Brain microvascular endothelial cell (primary cell): ENCODE data around the gene GYS1.

Experiments
- DNase-seq: peaks from one replicate; pipeline ENCODE4 v3.0.0-alpha.2; 2020
- H3K27ac ChIP-seq: fragments of 250-450 bp; sonication (Bioruptor Pico); 2 replicates; pipeline ENCODE4 v1.5.1; 2020; ENCODE audit warnings: mild to moderate bottlenecking, moderate library complexity
- H3K27me3 ChIP-seq: fragments of 250-450 bp; sonication (Bioruptor Pico); replicated peaks from 2 replicates; pipeline ENCODE4 v1.5.1; 2020; ENCODE audit warnings: mild to moderate bottlenecking
- H3K36me3 ChIP-seq: fragments of 250-450 bp; sonication (Bioruptor Pico); replicated peaks from 2 replicates; pipeline ENCODE4 v1.5.1; 2020; ENCODE audit warnings: mild to moderate bottlenecking
- H3K4me3 ChIP-seq: 2 replicates; pipeline ENCODE4 v1.5.1; 2011; ENCODE audit warnings: low read depth, mild to moderate bottlenecking, control low read depth, low read length, moderate library complexity
- in situ Hi-C: cut with HindIII; loops from 2 replicates; pipeline ENCODE4 v1.10.0; 2017; ENCODE audit warnings: low sequenced_read_pairs, low pct_ligation_motif_present
- TF ChIP-seq, protein P1 (sequence below): IDR thresholded peaks from 2 replicates; pipeline ENCODE4 v1.5.1; 2011; ENCODE audit warnings: low read depth, mild to moderate bottlenecking, moderate library complexity, low read length, control low read depth, inconsistent platforms; ENCODE audit errors: missing control alignments

GYS1 gene

DNA sequence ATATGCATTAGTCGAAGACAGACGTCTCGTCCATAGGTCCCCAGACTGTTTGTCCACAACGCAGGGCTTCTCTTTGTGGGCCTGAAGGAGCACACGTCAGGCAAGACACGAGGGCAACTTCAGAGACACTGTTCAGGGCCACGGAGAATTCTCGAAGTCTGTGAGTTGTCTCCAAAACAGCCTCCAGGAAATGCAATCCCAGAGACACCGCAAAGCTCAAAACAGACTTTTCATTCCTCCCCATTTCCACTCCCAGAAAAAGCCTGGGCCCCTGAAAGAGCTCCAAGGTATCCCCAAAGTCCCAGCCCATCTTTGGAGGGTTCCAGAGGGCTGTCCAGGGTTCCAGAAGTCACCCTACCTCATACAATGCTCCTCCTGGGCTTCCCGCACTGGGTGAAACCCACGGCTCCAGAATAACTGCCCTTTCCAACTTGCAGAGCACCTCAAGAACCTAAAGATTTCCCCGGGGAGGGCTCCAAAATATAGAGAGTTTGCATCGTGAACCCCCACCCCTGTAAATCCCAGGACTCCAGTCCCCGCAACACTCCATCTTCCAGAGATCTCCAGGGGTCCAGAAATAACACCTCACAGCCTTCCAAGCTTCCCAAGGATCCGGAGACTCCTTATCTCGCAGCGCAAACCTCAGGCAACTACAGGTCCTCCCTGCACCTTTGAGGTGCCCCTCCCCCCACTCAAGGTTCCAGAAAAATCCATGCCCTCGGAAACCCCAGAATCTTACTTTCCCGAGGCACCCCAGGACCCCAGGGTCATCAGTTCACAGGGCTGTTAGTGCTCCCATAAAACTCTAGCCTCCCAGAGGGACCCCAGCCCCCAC, 28.7 kb downstream of the GYS1 start:
- TF ChIP-seq, protein P1, sequence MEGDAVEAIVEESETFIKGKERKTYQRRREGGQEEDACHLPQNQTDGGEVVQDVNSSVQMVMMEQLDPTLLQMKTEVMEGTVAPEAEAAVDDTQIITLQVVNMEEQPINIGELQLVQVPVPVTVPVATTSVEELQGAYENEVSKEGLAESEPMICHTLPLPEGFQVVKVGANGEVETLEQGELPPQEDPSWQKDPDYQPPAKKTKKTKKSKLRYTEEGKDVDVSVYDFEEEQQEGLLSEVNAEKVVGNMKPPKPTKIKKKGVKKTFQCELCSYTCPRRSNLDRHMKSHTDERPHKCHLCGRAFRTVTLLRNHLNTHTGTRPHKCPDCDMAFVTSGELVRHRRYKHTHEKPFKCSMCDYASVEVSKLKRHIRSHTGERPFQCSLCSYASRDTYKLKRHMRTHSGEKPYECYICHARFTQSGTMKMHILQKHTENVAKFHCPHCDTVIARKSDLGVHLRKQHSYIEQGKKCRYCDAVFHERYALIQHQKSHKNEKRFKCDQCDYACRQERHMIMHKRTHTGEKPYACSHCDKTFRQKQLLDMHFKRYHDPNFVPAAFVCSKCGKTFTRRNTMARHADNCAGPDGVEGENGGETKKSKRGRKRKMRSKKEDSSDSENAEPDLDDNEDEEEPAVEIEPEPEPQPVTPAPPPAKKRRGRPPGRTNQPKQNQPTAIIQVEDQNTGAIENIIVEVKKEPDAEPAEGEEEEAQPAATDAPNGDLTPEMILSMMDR, result no peak
- in situ Hi-C loops, result no loop called here
- DNase-seq, result peak; percentile 45
- Histone ChIP-seq H3K4me3 (peak overlapping the region; percentile 2), H3K27ac (peak overlapping the region; percentile 96), H3K27me3 (no peaks in the 10 kb centered on the region), H3K36me3 (peaks cover 42% of the 10 kb centered on the region)

DNA sequence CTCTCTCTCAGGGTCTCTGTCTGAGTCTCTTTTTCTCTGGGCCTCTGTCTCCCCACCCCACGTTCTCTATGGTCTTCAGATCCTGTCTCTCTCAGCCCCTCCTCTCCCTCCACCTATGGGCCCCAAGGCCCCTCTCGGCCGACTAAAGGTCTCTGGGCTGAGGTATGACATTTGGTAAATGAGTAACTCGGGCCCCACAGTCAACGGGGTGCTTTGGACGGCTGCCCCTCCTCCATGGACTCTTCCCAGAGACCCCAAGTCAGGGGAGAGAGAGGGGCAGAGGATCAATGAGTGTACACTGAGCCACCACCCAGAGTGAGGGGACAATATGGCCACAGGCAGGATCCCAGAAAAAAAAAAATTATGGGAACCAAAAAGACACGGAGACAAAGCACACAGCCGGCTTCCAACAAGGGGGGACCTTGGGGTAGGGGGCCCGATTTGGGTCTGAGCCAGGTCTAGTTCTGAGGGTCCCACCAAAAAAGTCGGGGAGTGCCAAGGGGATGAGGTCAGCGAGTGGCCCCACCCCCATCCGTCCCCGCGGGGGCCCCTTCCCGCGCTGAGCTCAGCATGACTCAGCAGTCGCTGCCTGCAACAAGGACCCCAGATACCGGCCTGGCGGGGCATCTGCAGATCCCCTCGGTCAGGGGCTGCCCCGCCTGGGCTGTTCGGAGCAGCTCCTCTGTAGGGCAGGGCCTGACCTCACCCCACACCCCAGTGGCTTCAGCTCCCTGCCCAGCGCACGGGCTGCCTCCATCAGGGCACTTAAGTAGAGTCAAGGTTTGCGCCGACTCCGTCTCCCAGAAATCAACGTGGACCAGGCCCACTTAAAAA, 29.5 kb downstream of the GYS1 start:
- DNase-seq, result no peak
- Histone ChIP-seq H3K4me3 (peak overlapping the region; percentile 2), H3K27me3 (no peaks in the 10 kb centered on the region), H3K36me3 (peaks cover 35% of the 10 kb centered on the region), H3K27ac (peak overlapping the region; percentile 96)
- in situ Hi-C loops, result no loop called here
- TF ChIP-seq, protein P1, result no peak

DNA sequence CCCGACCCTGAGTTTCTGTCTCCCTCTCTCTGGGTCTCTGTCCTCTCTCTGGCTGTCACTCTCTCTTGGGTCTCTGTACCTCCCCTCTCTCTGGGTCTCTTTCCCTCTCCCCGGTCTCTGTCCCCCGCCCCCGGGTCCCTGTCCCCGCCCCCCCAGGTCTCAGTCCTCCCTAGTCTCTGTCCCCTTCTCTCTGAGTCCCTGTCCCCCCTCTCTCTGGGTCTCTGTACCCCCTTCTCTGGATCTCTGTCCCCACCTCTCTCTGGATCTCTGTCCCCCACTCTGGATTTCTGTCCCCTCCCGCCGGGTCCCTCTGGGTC, 30.3 kb downstream of the GYS1 start:
- no peak for DNase-seq
- Histone ChIP-seq H3K36me3 (peaks cover 29% of the 10 kb centered on the region), H3K27me3 (no peaks in the 10 kb centered on the region), H3K4me3 (no peak overlapping the region), H3K27ac (peak overlapping the region; percentile 15)
- TF ChIP-seq, protein P1, result no peak
- in situ Hi-C loops, result no loop called here

DNA sequence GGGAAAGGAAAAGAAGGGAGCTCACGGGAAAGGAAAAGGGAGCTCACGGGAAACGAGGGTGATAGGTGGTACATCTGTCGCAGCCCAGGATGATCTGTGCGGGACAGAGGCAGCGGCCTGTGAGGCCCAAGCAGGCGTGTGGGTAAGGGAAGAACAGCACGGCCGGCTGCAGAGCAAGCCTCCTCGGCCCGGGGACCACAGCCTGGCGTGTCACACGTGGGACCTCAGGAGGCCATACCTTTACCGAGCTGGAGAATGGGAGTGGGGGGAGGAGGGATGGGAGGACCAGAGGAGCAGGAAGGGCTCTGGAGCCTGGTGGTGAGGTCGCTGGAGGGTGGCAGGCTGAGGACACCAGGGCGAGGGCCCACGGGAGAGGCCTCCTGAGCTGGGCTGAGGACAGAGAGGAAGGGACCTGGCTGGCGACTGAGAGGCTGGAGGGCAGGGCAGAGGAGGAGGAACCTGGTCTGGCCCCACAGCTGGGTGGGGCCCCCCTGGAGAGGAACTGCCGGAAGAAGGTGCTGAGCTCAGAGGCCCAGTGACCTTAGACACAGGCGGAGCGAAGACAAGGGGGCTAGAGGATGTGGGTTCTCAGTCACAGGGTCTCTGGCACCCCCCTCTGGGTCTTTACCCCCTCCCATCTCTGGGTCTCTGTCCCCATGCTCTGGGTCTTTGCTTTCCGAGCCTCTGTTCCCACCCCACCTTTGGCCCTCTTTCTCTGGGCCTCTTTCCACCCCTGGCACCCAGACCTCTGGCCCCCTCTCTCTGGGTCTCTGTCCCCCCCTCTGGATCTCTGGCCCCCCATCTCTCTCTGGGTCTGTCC, 30.9 kb downstream of the GYS1 start:
- peak overlapping the region; percentile 15 for H3K27ac ChIP-seq
- no peaks in the 10 kb centered on the region for H3K27me3 ChIP-seq
- no peak for DNase-seq
- TF ChIP-seq, protein P1, result no peak
- in situ Hi-C loops, result no loop called here
- H3K4me3 ChIP-seq, result no peak overlapping the region
- H3K36me3 ChIP-seq, result peaks cover 24% of the 10 kb centered on the region

DNA sequence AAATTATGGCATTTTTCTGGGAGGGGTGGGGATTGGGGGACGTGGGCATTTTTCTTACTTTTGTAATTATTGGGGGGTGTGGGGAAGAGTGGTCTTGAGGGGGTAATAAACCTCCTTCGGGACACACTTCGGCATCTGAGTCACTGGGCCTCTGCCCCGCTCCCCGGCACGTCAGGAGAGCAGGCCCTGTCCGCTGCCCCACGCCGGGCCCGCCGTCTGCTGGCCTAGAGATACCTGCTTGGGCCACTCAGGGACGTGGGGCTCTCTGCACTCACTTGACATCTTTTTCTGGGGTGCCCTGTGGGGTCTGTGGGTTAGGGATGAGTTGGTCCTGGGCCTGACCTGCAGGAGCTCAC, 31.5 kb downstream of the GYS1 start:
- no peak for DNase-seq

More for the DNA sequence above, 31.5 kb downstream of the GYS1 start:
- TF ChIP-seq, protein P1, result no peak
- H3K4me3 ChIP-seq, result no peak overlapping the region
- H3K27me3 ChIP-seq, result no peaks in the 10 kb centered on the region
- no peak overlapping the region for H3K27ac ChIP-seq
- in situ Hi-C loops, result no loop called here
- H3K36me3 ChIP-seq, result peaks cover 18% of the 10 kb centered on the region
